Smooth muscle cell (in vitro differentiated cells): ENCODE measurements around the gene PER3. TPM values are rescaled to one million over a fixed set of nuclear protein-coding genes. Genes with fewer than 3 reads are reported as not detected.

Experiments used
- DNase-seq: peaks from one replicate; lab custom pipeline; 2025; ENCODE audit not compliant: unreplicated experiment; lab: John Stamatoyannopoulos, UW
- H2AFZ ChIP-seq: fragments of 200-600 bp; sonication (generic); 2 replicates; pipeline ENCODE4 v1.6.0; 2016; ENCODE audit warnings: antibody characterized with exemption, low read depth, mild to moderate bottlenecking
- H3F3A ChIP-seq: fragments of 200-600 bp; sonication (generic); 2 replicates; pipeline ENCODE4 v1.6.0; 2017; ENCODE audit warnings: antibody characterized with exemption, low read depth
- H3K27ac ChIP-seq: fragments of 200-600 bp; sonication (generic); 2 replicates; pipeline ENCODE4 v1.5.1; 2016; ENCODE audit warnings: low read depth, mild to moderate bottlenecking
- H3K27me3 ChIP-seq: fragments of 200-600 bp; sonication (generic); 2 replicates; pipeline ENCODE4 v1.6.1; 2016; ENCODE audit warnings: low read depth, mild to moderate bottlenecking
- H3K36me3 ChIP-seq: fragments of 200-600 bp; sonication (generic); 2 replicates; pipeline ENCODE4 v1.5.1; 2016; ENCODE audit warnings: low read depth
- H3K4me1 ChIP-seq: fragments of 200-600 bp; sonication (generic); 2 replicates; pipeline ENCODE4 v1.5.1; 2016; ENCODE audit warnings: low read depth
- H3K4me2 ChIP-seq: fragments of 200-600 bp; sonication (generic); 2 replicates; pipeline ENCODE4 v1.6.0; 2016; ENCODE audit warnings: mild to moderate bottlenecking
- H3K4me3 ChIP-seq: fragments of 200-600 bp; sonication (generic); 2 replicates; pipeline ENCODE4 v1.5.1; 2016; ENCODE audit warnings: mild to moderate bottlenecking
- H3K79me2 ChIP-seq: fragments of 200-600 bp; sonication (generic); 2 replicates; pipeline ENCODE4 v1.6.0; 2016; ENCODE audit warnings: low read depth, mild to moderate bottlenecking
- H3K9ac ChIP-seq: fragments of 200-600 bp; sonication (generic); 2 replicates; pipeline ENCODE4 v1.6.0; 2016; ENCODE audit warnings: low read depth
- H3K9me3 ChIP-seq: fragments of 200-600 bp; sonication (generic); replicated peaks from 2 replicates; pipeline ENCODE4 v1.5.1; 2016; ENCODE audit warnings: low read depth
- H4K20me1 ChIP-seq: fragments of 200-600 bp; sonication (generic); 2 replicates; pipeline ENCODE4 v1.6.0; 2016; ENCODE audit warnings: low read depth
- WGBS: methylation state at CpG from one replicate; pipeline ENCODE4 v1.1.7; 2016; ENCODE audit warnings: low lambda C conversion rate; 5-methylcytosine and 5-hydroxymethylcytosine counted together
- polyA plus RNA-seq: library from polyadenylated mRNA; unstranded; fragments of >200 nt; fragmentation: Nextera tagmentation; extraction: Ambion mirVana; gene quantifications from 2 replicates; pipeline ENCODE4 v1.2.1, GENCODE V29; 2016
- total RNA-seq: library from RNA; depleted of rRNA; stranded (reverse); fragments of >200 nt; gene quantifications from 2 replicates; pipeline ENCODE4 v1.2.3, GENCODE V29; 2014
- TF ChIP-seq, protein P1 (sequence below): fragments of 200-600 bp; sonication (generic); IDR thresholded peaks from 2 replicates; pipeline ENCODE4 v1.5.1; 2017; ENCODE audit warnings: borderline replicate concordance, mild to moderate bottlenecking, antibody characterized with exemption; ENCODE audit not compliant: insufficient read depth, poor library complexity, severe bottlenecking

PER3 gene
- total and polyA plus RNA-seq, 2 experiments from 2014 or later: 5.9 to 13.2 TPM

DNA sequence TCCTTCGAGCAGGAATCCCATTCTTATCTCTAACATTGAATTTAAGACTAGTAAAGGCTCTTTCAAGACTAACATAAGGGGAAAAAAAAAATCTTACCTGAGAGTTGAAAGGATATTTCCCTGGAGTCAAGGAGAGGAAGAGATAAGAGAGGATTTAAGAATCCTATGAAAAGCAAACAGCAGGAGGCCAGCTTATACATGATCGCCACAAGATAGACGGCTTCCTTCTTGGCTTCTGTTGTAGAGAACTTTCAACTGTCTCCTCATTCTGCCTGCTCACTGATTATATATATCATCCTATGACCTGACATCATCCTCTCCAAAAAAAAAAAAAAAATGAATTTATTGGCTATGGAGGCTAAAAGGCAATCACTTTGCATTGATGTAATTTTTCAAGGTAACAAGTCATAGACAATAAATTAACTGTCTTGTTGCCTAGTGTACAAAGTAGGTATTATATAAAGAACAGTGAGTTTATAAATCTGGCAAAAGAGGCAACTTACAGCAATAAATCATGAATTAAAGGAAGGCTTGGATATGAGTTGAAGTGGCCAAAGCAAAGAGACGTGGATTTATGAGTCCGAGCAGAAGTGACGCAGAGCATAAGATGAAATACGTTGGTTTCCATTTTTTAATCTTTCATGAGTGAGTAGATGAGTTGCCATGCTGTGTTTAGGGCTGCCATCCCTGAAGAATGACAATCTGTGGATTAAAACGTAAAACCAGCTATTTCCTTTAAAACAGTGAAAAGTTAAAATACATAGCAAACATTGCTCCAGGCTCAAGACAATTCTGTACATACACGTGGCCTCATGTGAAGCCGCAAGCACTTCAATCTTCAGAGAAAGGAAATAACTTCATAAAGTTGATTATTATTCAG is 69.0 kb downstream of the PER3 start, which contains the start of gene UTS2:
UTS2 (minus strand) TSS at position 262 of the 880 bp plus-strand sequence; CDS start at position 200, 62 bp downstream.
- H3K27ac ChIP-seq: no peak within 1 kb of the TSS
- 52% methylated on average over 10 of the region's 10 CpGs for WGBS
- no peaks in the 10 kb centered on the region for H3K9me3 ChIP-seq
- H2AFZ ChIP-seq: peak within 1 kb of the TSS; percentile 54
- H3K27me3 ChIP-seq: no peaks in the 10 kb centered on the region
- TF ChIP-seq, protein P1, sequence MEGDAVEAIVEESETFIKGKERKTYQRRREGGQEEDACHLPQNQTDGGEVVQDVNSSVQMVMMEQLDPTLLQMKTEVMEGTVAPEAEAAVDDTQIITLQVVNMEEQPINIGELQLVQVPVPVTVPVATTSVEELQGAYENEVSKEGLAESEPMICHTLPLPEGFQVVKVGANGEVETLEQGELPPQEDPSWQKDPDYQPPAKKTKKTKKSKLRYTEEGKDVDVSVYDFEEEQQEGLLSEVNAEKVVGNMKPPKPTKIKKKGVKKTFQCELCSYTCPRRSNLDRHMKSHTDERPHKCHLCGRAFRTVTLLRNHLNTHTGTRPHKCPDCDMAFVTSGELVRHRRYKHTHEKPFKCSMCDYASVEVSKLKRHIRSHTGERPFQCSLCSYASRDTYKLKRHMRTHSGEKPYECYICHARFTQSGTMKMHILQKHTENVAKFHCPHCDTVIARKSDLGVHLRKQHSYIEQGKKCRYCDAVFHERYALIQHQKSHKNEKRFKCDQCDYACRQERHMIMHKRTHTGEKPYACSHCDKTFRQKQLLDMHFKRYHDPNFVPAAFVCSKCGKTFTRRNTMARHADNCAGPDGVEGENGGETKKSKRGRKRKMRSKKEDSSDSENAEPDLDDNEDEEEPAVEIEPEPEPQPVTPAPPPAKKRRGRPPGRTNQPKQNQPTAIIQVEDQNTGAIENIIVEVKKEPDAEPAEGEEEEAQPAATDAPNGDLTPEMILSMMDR: no peak
- no peaks in the 10 kb centered on the region for H4K20me1 ChIP-seq
- H3K4me2 ChIP-seq: no peak within 1 kb of the TSS
- H3K79me2 ChIP-seq: no peaks in the 10 kb centered on the region
- no peak within 1 kb of the TSS for H3K4me3 ChIP-seq
- H3F3A ChIP-seq: no peaks in the 10 kb centered on the region
- H3K36me3 ChIP-seq: no peaks in the 10 kb centered on the region
- no peak for DNase-seq
- H3K4me1 ChIP-seq: no peaks in the 10 kb centered on the region
- no peak within 1 kb of the TSS for H3K9ac ChIP-seq

DNA sequence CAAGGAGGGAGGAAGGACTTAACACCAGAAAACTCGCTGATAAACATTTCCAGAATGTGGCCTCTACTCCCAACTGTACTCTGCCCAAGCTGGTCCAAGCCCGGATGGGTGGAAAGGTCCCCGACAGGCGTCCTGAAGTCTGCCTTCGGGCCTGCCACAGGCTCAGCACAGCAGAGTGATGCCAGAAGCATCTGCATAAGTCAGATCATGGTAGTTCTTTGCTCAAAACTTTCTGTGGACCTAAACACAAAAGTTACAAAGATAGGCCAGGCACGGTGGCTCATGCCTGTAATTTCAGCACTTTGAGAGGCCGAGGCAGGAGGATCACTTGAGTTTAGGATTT is 69.6 kb downstream of the PER3 start:
- H2AFZ ChIP-seq: peak overlapping the region; percentile 54
- no peaks in the 10 kb centered on the region for H3K9me3 ChIP-seq
- H3K4me2 ChIP-seq: no peak overlapping the region
- 67% methylated on average over 7 of the region's 7 CpGs for WGBS
- H3K27ac ChIP-seq: no peak overlapping the region
- no peaks in the 10 kb centered on the region for H4K20me1 ChIP-seq
- TF ChIP-seq, protein P1: no peak
- no peaks in the 10 kb centered on the region for H3K4me1 ChIP-seq
- H3K27me3 ChIP-seq: no peaks in the 10 kb centered on the region
- no peaks in the 10 kb centered on the region for H3K36me3 ChIP-seq
- no peak overlapping the region for H3K4me3 ChIP-seq
- no peaks in the 10 kb centered on the region for H3F3A ChIP-seq
- H3K9ac ChIP-seq: no peak overlapping the region
- no peak for DNase-seq
- H3K79me2 ChIP-seq: no peaks in the 10 kb centered on the region

DNA sequence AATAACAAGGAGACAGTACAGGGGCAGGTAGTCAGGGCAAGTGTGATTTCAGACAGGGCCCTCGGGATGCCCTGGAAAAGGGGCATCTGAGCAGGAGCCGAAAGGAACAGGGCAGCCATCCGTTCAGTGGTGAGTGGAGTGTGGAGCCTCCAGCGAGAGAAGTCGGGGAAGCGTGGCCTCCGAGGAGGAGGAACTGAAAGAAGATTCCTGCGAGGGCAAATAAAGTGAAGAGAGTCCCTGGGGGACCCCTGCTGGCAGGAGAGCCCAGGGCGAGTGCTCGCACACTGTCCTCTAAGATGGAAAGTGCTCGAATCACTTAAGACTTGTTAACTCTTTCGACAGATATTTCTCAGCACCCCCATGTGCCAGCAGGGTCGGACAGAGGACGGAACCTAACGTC is 72.3 kb downstream of the PER3 start:
- no peak overlapping the region for H3K4me3 ChIP-seq
- no peaks in the 10 kb centered on the region for H3K79me2 ChIP-seq
- WGBS: 71% methylated on average over 15 of the region's 15 CpGs
- DNase-seq: no peak
- H3K4me1 ChIP-seq: no peaks in the 10 kb centered on the region
- H3K9me3 ChIP-seq: no peaks in the 10 kb centered on the region
- H2AFZ ChIP-seq: no peak overlapping the region
- no peak overlapping the region for H3K4me2 ChIP-seq
- H4K20me1 ChIP-seq: no peaks in the 10 kb centered on the region
- no peaks in the 10 kb centered on the region for H3F3A ChIP-seq
- TF ChIP-seq, protein P1: no peak
- H3K27me3 ChIP-seq: no peaks in the 10 kb centered on the region
- H3K27ac ChIP-seq: no peak overlapping the region
- H3K9ac ChIP-seq: no peak overlapping the region
- no peaks in the 10 kb centered on the region for H3K36me3 ChIP-seq
